ENCODE data around the gene CNNM1. TPM values are rescaled to one million over a fixed set of nuclear protein-coding genes. Genes with fewer than 3 reads are reported as not detected.

Gene CNNM1
- total RNA-seq, 2 donors from 2014 or later, result 0.15 to 0.16 TPM

GRCh38 chr10:99341860-99342490 is 12.8 kb downstream of the CNNM1 start:
- Mint-ChIP-seq H3K4me1 (peaks cover 2% of the 10 kb centered on the region), H3K27ac (no peak overlapping the region), H3K4me3 (no peak overlapping the region), H3K36me3 (ENCODE audit: low read depth) (peaks cover 2% of the 10 kb centered on the region), H3K27me3 (peaks cover 46% of the 10 kb centered on the region)
- DNase-seq (no peak), ATAC-seq (no peak)
- no peaks in the 10 kb centered on the region for H3K9me3 ChIP-seq (ENCODE audit: control insufficient read depth, low read length, poor library complexity, severe bottlenecking)

- H3K27me3 Mint-ChIP-seq, result peaks cover 47% of the 10 kb centered on the region
- no peaks in the 10 kb centered on the region for H3K9me3 ChIP-seq (ENCODE audit: control insufficient read depth, low read length, poor library complexity, severe bottlenecking)
- H3K27ac Mint-ChIP-seq, result no peak overlapping the region
- H3K4me3 Mint-ChIP-seq, result no peak overlapping the region
- no peak for DNase-seq
- peaks cover 2% of the 10 kb centered on the region for H3K4me1 Mint-ChIP-seq
- ATAC-seq, result no peak
- peaks cover 5% of the 10 kb centered on the region for H3K36me3 Mint-ChIP-seq (ENCODE audit: low read depth)
Observed at GRCh38 chr10:99343262-99343661, 14.1 kb downstream of the CNNM1 start.

- H3K27me3 Mint-ChIP-seq, result peaks cover 62% of the 10 kb centered on the region
- no peak overlapping the region for H3K27ac Mint-ChIP-seq
- H3K36me3 Mint-ChIP-seq (ENCODE audit: low read depth), result peaks cover 5% of the 10 kb centered on the region
- no peaks in the 10 kb centered on the region for H3K9me3 ChIP-seq (ENCODE audit: control insufficient read depth, low read length, poor library complexity, severe bottlenecking)
- peaks cover 2% of the 10 kb centered on the region for H3K4me1 Mint-ChIP-seq
- no peak for ATAC-seq
- H3K4me3 Mint-ChIP-seq, result no peak overlapping the region
- no peak for DNase-seq
Observed at GRCh38 chr10:99344715-99345114, 15.6 kb downstream of the CNNM1 start.

- peaks cover 65% of the 10 kb centered on the region for H3K27me3 Mint-ChIP-seq
- H3K4me1 Mint-ChIP-seq, result peaks cover 2% of the 10 kb centered on the region
- ATAC-seq (no peak), DNase-seq (no peak)
- peaks cover 5% of the 10 kb centered on the region for H3K36me3 Mint-ChIP-seq (ENCODE audit: low read depth)
- H3K9me3 ChIP-seq (ENCODE audit: control insufficient read depth, low read length, poor library complexity, severe bottlenecking), result no peaks in the 10 kb centered on the region
- no peak overlapping the region for H3K4me3 Mint-ChIP-seq
- no peak overlapping the region for H3K27ac Mint-ChIP-seq
Observed at GRCh38 chr10:99345350-99345749, 16.2 kb downstream of the CNNM1 start.

GRCh38 chr10:99346247-99346646 is 17.1 kb downstream of the CNNM1 start:
- H3K9me3 ChIP-seq (ENCODE audit: control insufficient read depth, low read length, poor library complexity, severe bottlenecking), result no peaks in the 10 kb centered on the region
- Mint-ChIP-seq H3K27ac (no peak overlapping the region), H3K4me3 (no peak overlapping the region), H3K36me3 (ENCODE audit: low read depth) (peaks cover 5% of the 10 kb centered on the region), H3K27me3 (peaks cover 61% of the 10 kb centered on the region), H3K4me1 (peaks cover 2% of the 10 kb centered on the region)
- ATAC-seq (no peak), DNase-seq (no peak)

GRCh38 chr10:99347672-99348071 is 18.5 kb downstream of the CNNM1 start:
- H3K27ac Mint-ChIP-seq, result no peak overlapping the region
- H3K4me1 Mint-ChIP-seq, result peaks cover 2% of the 10 kb centered on the region
- peaks cover 5% of the 10 kb centered on the region for H3K36me3 Mint-ChIP-seq (ENCODE audit: low read depth)
- H3K4me3 Mint-ChIP-seq, result no peak overlapping the region
- no peak for ATAC-seq
- H3K9me3 ChIP-seq (ENCODE audit: control insufficient read depth, low read length, poor library complexity, severe bottlenecking), result no peaks in the 10 kb centered on the region
- H3K27me3 Mint-ChIP-seq, result peaks cover 64% of the 10 kb centered on the region
- no peak for DNase-seq

GRCh38 chr10:99353182-99353581 is 24.0 kb downstream of the CNNM1 start:
- no peaks in the 10 kb centered on the region for H3K9me3 ChIP-seq (ENCODE audit: control insufficient read depth, low read length, poor library complexity, severe bottlenecking)
- Mint-ChIP-seq H3K27me3 (peaks cover 57% of the 10 kb centered on the region), H3K4me1 (no peaks in the 10 kb centered on the region), H3K36me3 (ENCODE audit: low read depth) (peaks cover 2% of the 10 kb centered on the region), H3K27ac (no peak overlapping the region), H3K4me3 (no peak overlapping the region)
- ATAC-seq (no peak), DNase-seq (no peak)

- Mint-ChIP-seq H3K27ac (no peak overlapping the region), H3K4me3 (no peak overlapping the region), H3K36me3 (ENCODE audit: low read depth) (peaks cover 2% of the 10 kb centered on the region), H3K4me1 (no peaks in the 10 kb centered on the region), H3K27me3 (peaks cover 46% of the 10 kb centered on the region)
- DNase-seq (no peak), ATAC-seq (no peak)
- no peaks in the 10 kb centered on the region for H3K9me3 ChIP-seq (ENCODE audit: control insufficient read depth, low read length, poor library complexity, severe bottlenecking)
Observed at GRCh38 chr10:99357691-99358090, 28.5 kb downstream of the CNNM1 start.

GRCh38 chr10:99358101-99358500 is 28.9 kb downstream of the CNNM1 start:
- no peak overlapping the region for H3K27ac Mint-ChIP-seq
- DNase-seq (no peak), ATAC-seq (no peak)
- H3K9me3 ChIP-seq (ENCODE audit: control insufficient read depth, low read length, poor library complexity, severe bottlenecking), result no peaks in the 10 kb centered on the region
- peaks cover 2% of the 10 kb centered on the region for H3K36me3 Mint-ChIP-seq (ENCODE audit: low read depth)
- no peak overlapping the region for H3K4me3 Mint-ChIP-seq
- H3K4me1 Mint-ChIP-seq, result no peaks in the 10 kb centered on the region
- peaks cover 50% of the 10 kb centered on the region for H3K27me3 Mint-ChIP-seq

- ATAC-seq, result no peak
- no peak for DNase-seq
- H3K9me3 ChIP-seq (ENCODE audit: control insufficient read depth, low read length, poor library complexity, severe bottlenecking), result no peaks in the 10 kb centered on the region
- peaks cover 2% of the 10 kb centered on the region for H3K36me3 Mint-ChIP-seq (ENCODE audit: low read depth)
- H3K27ac Mint-ChIP-seq, result no peak overlapping the region
- H3K27me3 Mint-ChIP-seq, result peaks cover 49% of the 10 kb centered on the region
- no peaks in the 10 kb centered on the region for H3K4me1 Mint-ChIP-seq
- no peak overlapping the region for H3K4me3 Mint-ChIP-seq
Observed at GRCh38 chr10:99360934-99361333, 31.8 kb downstream of the CNNM1 start.

- H3K9me3 ChIP-seq (ENCODE audit: control insufficient read depth, low read length, poor library complexity, severe bottlenecking), result no peaks in the 10 kb centered on the region
- no peaks in the 10 kb centered on the region for H3K4me1 Mint-ChIP-seq
- no peak overlapping the region for H3K27ac Mint-ChIP-seq
- no peak overlapping the region for H3K4me3 Mint-ChIP-seq
- no peak for DNase-seq
- peaks cover 57% of the 10 kb centered on the region for H3K27me3 Mint-ChIP-seq
- no peaks in the 10 kb centered on the region for H3K36me3 Mint-ChIP-seq (ENCODE audit: low read depth)
- no peak for ATAC-seq
Observed at GRCh38 chr10:99364125-99364524, 35.0 kb downstream of the CNNM1 start.

- Mint-ChIP-seq H3K27me3 (peaks cover 63% of the 10 kb centered on the region), H3K36me3 (ENCODE audit: low read depth) (no peaks in the 10 kb centered on the region), H3K27ac (no peak overlapping the region), H3K4me3 (no peak overlapping the region), H3K4me1 (peaks cover 2% of the 10 kb centered on the region)
- H3K9me3 ChIP-seq (ENCODE audit: control insufficient read depth, low read length, poor library complexity, severe bottlenecking), result no peaks in the 10 kb centered on the region
- no peak for DNase-seq
- no peak for ATAC-seq
Observed at GRCh38 chr10:99365311-99365710, 36.2 kb downstream of the CNNM1 start.

GRCh38 chr10:99365736-99366135 is 36.6 kb downstream of the CNNM1 start:
- Mint-ChIP-seq H3K27ac (no peak overlapping the region), H3K36me3 (ENCODE audit: low read depth) (no peaks in the 10 kb centered on the region), H3K4me1 (peaks cover 2% of the 10 kb centered on the region), H3K4me3 (no peak overlapping the region), H3K27me3 (peaks cover 64% of the 10 kb centered on the region)
- no peak for ATAC-seq
- no peaks in the 10 kb centered on the region for H3K9me3 ChIP-seq (ENCODE audit: control insufficient read depth, low read length, poor library complexity, severe bottlenecking)
- DNase-seq, result no peak

- peaks cover 71% of the 10 kb centered on the region for H3K27me3 Mint-ChIP-seq
Observed at GRCh38 chr10:99366666-99367065, 37.5 kb downstream of the CNNM1 start.

More at GRCh38 chr10:99366666-99367065, 37.5 kb downstream of the CNNM1 start:
- H3K9me3 ChIP-seq (ENCODE audit: control insufficient read depth, low read length, poor library complexity, severe bottlenecking), result no peaks in the 10 kb centered on the region
- Mint-ChIP-seq H3K27ac (no peak overlapping the region), H3K36me3 (ENCODE audit: low read depth) (no peaks in the 10 kb centered on the region), H3K4me1 (peaks cover 4% of the 10 kb centered on the region), H3K4me3 (no peak overlapping the region)
- DNase-seq, result no peak
- no peak for ATAC-seq
